ENCODE data around the gene CENPL.

GRCh38 chr1:173867753-173868265 is 43.1 kb upstream of the CENPL start, which contains the start of gene GAS5:
- no peak for TF ChIP-seq CTCF (IDR thresholded peaks at IDR 0.05; ENCODE audit: insufficient read depth, low read length)
- TF ChIP-seq POLR2AphosphoS5 (IDR thresholded peaks at IDR 0.05; ENCODE audit: low read depth) = peak; percentile 99
- TF ChIP-seq REST (IDR thresholded peaks at IDR 0.05; ENCODE audit: insufficient replicate concordance, low read depth) = peak; percentile 85
- no peak; the same call in 1 of the 2 replicates for TF ChIP-seq GABPA (IDR thresholded peaks at IDR 0.05; ENCODE audit: low read depth)
